H1 (cell line): ENCODE measurements around the gene NEUROG1. TPM values are rescaled to one million over a fixed set of nuclear protein-coding genes. Genes with fewer than 3 reads are reported as not detected.

ENCODE experiments used
- CTCF ChIA-PET: fragments of 300-600 bp; sonication (Branson Sonifier 250); formaldehyde crosslinking; loops from one replicate; lab custom pipeline; 2021; ENCODE audit not compliant: partially characterized antibody; lab: Charles Lee
- POLR2A ChIA-PET: fragments of 300-600 bp; sonication (Branson Sonifier 250); formaldehyde crosslinking; loops from one replicate; lab custom pipeline; 2021; ENCODE audit warnings: inconsistent platforms; ENCODE audit not compliant: partially characterized antibody; lab: Charles Lee
- DNase-seq, 2 experiments: peaks; one replicate each; pipeline versions ENCODE4 v3.0.0 to v3.0.0-alpha.2; 2010 to 2022; ENCODE audit warnings: low spot score in 2 of 2, low read depth in 1 of 2, mixed read lengths in 1 of 2
- FAIRE-seq: peaks from 2 replicates; lab custom pipeline; 2011; peaks lifted over from hg19 to GRCh38; lab: Jason Lieb, UNC
- H2AFZ ChIP-seq: 2 replicates; pipeline ENCODE4 v1.8.1; 2012; ENCODE audit warnings: low read length, inconsistent platforms
- H2AK5ac ChIP-seq: 2 replicates; pipeline ENCODE4 v1.6.1; 2013; ENCODE audit warnings: low read depth, low read length
- H2BK120ac ChIP-seq: replicated peaks from 2 replicates; pipeline ENCODE3; 2013; ENCODE audit warnings: low read depth, low read length, inconsistent platforms
- H2BK12ac ChIP-seq: 2 replicates; pipeline ENCODE4 v1.6.1; 2013; ENCODE audit warnings: low read depth, low read length
- H2BK15ac ChIP-seq: 2 replicates; pipeline ENCODE4 v1.6.1; 2013; ENCODE audit warnings: low read length
- H2BK20ac ChIP-seq: 2 replicates; pipeline ENCODE4 v1.6.1; 2013; ENCODE audit warnings: low read length
- H2BK5ac ChIP-seq: 2 replicates; pipeline ENCODE4 v1.6.1; 2013; ENCODE audit warnings: low read depth, low read length
- H3K14ac ChIP-seq: 2 replicates; pipeline ENCODE4 v1.6.1; 2013; ENCODE audit warnings: inconsistent platforms; ENCODE audit not compliant: insufficient read length
- H3K18ac ChIP-seq: 2 replicates; pipeline ENCODE4 v1.6.1; 2013; ENCODE audit warnings: low read length; ENCODE audit errors: extremely low read depth
- H3K23ac ChIP-seq: 2 replicates; pipeline ENCODE4 v1.6.1; 2013; ENCODE audit warnings: inconsistent platforms; ENCODE audit not compliant: insufficient read length
- H3K23me2 ChIP-seq: 2 replicates; pipeline ENCODE4 v1.6.1; 2013; ENCODE audit warnings: low read depth, low read length
- H3K27ac ChIP-seq: 2 replicates; pipeline ENCODE4 v1.6.1; 2011; ENCODE audit warnings: low read depth, low read length, inconsistent platforms
- H3K27me3 ChIP-seq, 4 experiments: replicated peaks in 1 of 4; 1 replicate in 1 of 4; 2 replicates in 3 of 4; pipeline versions ENCODE4 v1.6.1 to v1.8.1; 2011 to 2013; ENCODE audit warnings: low read length in 3 of 4, mild to moderate bottlenecking in 3 of 4, inconsistent platforms in 2 of 4, mixed read lengths in 2 of 4, moderate library complexity in 1 of 4; ENCODE audit not compliant: control insufficient read depth in 3 of 4, insufficient read depth in 3 of 4; ENCODE audit errors: extremely low read depth in 1 of 4
- H3K36me3 ChIP-seq, 4 experiments: 2 replicates each; pipeline versions ENCODE4 v1.6.1 to v1.8.1; 2011 to 2013; ENCODE audit warnings: mild to moderate bottlenecking in 4 of 4, low read length in 3 of 4, moderate library complexity in 2 of 4, control low read depth in 1 of 4, inconsistent platforms in 1 of 4; ENCODE audit not compliant: insufficient read depth in 4 of 4, control insufficient read depth in 2 of 4
- H3K4ac ChIP-seq: replicated peaks from 2 replicates; pipeline ENCODE3; 2013; ENCODE audit warnings: low read length, low read depth, mixed read lengths, inconsistent platforms; ENCODE audit not compliant: insufficient read length
- H3K4me1 ChIP-seq, 4 experiments: replicated peaks in 1 of 4; 1 replicate in 1 of 4; 2 replicates in 3 of 4; pipeline versions ENCODE4 v1.6.1 to v1.8.1; 2011 to 2013; ENCODE audit warnings: low read length in 3 of 4, inconsistent platforms in 2 of 4, mixed read lengths in 1 of 4; ENCODE audit not compliant: insufficient read depth in 4 of 4, control insufficient read depth in 3 of 4
- H3K4me2 ChIP-seq, 2 experiments: 2 replicates each; pipeline versions ENCODE4 v1.6.1 to v1.8.1; 2011 to 2013; ENCODE audit warnings: low read depth in 2 of 2, low read length in 2 of 2, control low read depth in 1 of 2, inconsistent platforms in 1 of 2, mild to moderate bottlenecking in 1 of 2; ENCODE audit not compliant: insufficient read depth in 1 of 2
- H3K4me3 ChIP-seq, 4 experiments: fragments of 200-600, 300-600 bp in 1 of 4; sonication (generic), shearing (Covaris generic), sonication (Bioruptor Twin) in 1 of 4; 2 replicates each; pipeline versions ENCODE4 v1.5.1 to v1.8.1; 2011 to 2016; ENCODE audit warnings: low read length in 4 of 4, low read depth in 3 of 4, control low read depth in 2 of 4, inconsistent platforms in 2 of 4, mild to moderate bottlenecking in 2 of 4, mixed read lengths in 1 of 4, moderate library complexity in 1 of 4; ENCODE audit not compliant: insufficient read depth in 2 of 4; ENCODE audit errors: extremely low read depth in 1 of 4
- H3K56ac ChIP-seq: replicated peaks from 2 replicates; pipeline ENCODE3; 2013; ENCODE audit warnings: low read depth, mild to moderate bottlenecking, mixed read lengths, low read length, inconsistent platforms; ENCODE audit not compliant: insufficient read length
- H3K79me1 ChIP-seq: 2 replicates; pipeline ENCODE4 v1.6.1; 2013; ENCODE audit warnings: low read depth, low read length, control low read depth
- H3K79me2 ChIP-seq, 2 experiments: 2 replicates each; pipeline versions ENCODE4 v1.6.1 to v1.8.1; 2012 to 2013; ENCODE audit warnings: low read length in 2 of 2, mild to moderate bottlenecking in 2 of 2, inconsistent platforms in 1 of 2; ENCODE audit not compliant: insufficient read depth in 2 of 2, control insufficient read depth in 1 of 2
- H3K9ac ChIP-seq, 4 experiments: replicated peaks in 1 of 4; 1 replicate in 1 of 4; 2 replicates in 3 of 4; pipeline versions ENCODE4 v1.6.1 to v1.8.1; 2011 to 2013; ENCODE audit warnings: low read depth in 3 of 4, low read length in 3 of 4, control low read depth in 2 of 4, mild to moderate bottlenecking in 2 of 4, moderate library complexity in 2 of 4, inconsistent platforms in 1 of 4; ENCODE audit errors: extremely low read depth in 1 of 4
- H3K9me3 ChIP-seq, 2 experiments: 2 replicates each; pipeline versions ENCODE4 v1.6.1 to v1.8.1; 2012 to 2013; ENCODE audit warnings: mild to moderate bottlenecking in 2 of 2, moderate library complexity in 2 of 2, control low read depth in 1 of 2, inconsistent platforms in 1 of 2, low read depth in 1 of 2, low read length in 1 of 2, mixed read lengths in 1 of 2; ENCODE audit not compliant: insufficient read depth in 2 of 2
- H4K20me1 ChIP-seq, 2 experiments: replicated peaks in 1 of 2; 2 replicates each; pipeline versions ENCODE3 to v1.8.1; 2011 to 2013; ENCODE audit warnings: inconsistent platforms in 2 of 2, low read length in 2 of 2, mild to moderate bottlenecking in 1 of 2; ENCODE audit not compliant: insufficient read depth in 2 of 2, control insufficient read depth in 1 of 2
- H4K5ac ChIP-seq: 2 replicates; pipeline ENCODE4 v1.6.1; 2013; ENCODE audit warnings: low read length, low read depth, mixed read lengths, inconsistent platforms; ENCODE audit not compliant: insufficient read length
- H4K8ac ChIP-seq: 2 replicates; pipeline ENCODE4 v1.8.0; 2013; ENCODE audit warnings: mild to moderate bottlenecking, moderate library complexity, low read length, inconsistent platforms; ENCODE audit not compliant: insufficient read depth; ENCODE audit errors: extremely low read depth
- H4K91ac ChIP-seq: replicated peaks from 2 replicates; pipeline ENCODE3; 2013; ENCODE audit warnings: low read length, mixed read lengths, inconsistent platforms; ENCODE audit not compliant: insufficient read length
- CREB1 ChIP-seq: IDR thresholded peaks from 2 replicates; pipeline ENCODE4 v1.6.1; 2012; ENCODE audit warnings: inconsistent platforms
- PHF8 ChIP-seq: fragments of 200-600 bp; sonication (generic); conservative IDR thresholded peaks from 2 replicates; pipeline ENCODE4 v1.7.1; 2012; ENCODE audit warnings: low read depth, mild to moderate bottlenecking, inconsistent platforms, low read length, moderate library complexity
- TCF12 ChIP-seq: IDR thresholded peaks from 2 replicates; pipeline ENCODE4 v1.6.1; 2011; ENCODE audit warnings: low read depth, mild to moderate bottlenecking, low read length
- WGBS, 2 experiments: shearing (Covaris generic) in 1 of 2; methylation state at CpG; one replicate each; pipeline versions ENCODE4 v1.1.6 to v1.1.7; 2013 to 2015; ENCODE audit warnings: low lambda C conversion rate in 2 of 2, mixed read lengths in 2 of 2, inconsistent platforms in 1 of 2, low coverage in 1 of 2, missing lambda C conversion rate in 1 of 2; ENCODE audit not compliant: insufficient replicate concordance in 2 of 2, insufficient coverage in 1 of 2, insufficient read length in 1 of 2; ENCODE audit errors: extremely low coverage in 1 of 2, missing lambda C conversion rate in 1 of 2; 5-methylcytosine and 5-hydroxymethylcytosine counted together
- polyA plus RNA-seq, 7 experiments: library from polyadenylated mRNA; depleted of rRNA in 3 of 7; stranded (reverse) in 5 of 7; unstranded in 2 of 7; fragments of >200 nt in 5 of 7; fragments of 200-250 nt in 2 of 7; gene quantifications; 1 replicate in 5 of 7; 2 replicates in 1 of 7; 4 replicates in 1 of 7; pipeline versions ENCODE4 v1.2.1 to v1.2.3, GENCODE V29; 2011 to 2013; ENCODE audit warnings: missing spikeins in 2 of 7, mixed read lengths in 2 of 7
- total RNA-seq: library from RNA; stranded (reverse); fragmentation: NEBNext Ultra II Directional; extraction: Animal tissue kit (Norgen Biotek cat#: 25700); gene quantifications from 2 replicates; pipeline ENCODE4 v1.2.1, GENCODE V29; 2021

NEUROG1 gene
- total and polyA plus RNA-seq, 2 of the 8 experiments (the other 6 are each of a cell fraction or from before 2014, with no cell fraction given): not detected

DNA sequence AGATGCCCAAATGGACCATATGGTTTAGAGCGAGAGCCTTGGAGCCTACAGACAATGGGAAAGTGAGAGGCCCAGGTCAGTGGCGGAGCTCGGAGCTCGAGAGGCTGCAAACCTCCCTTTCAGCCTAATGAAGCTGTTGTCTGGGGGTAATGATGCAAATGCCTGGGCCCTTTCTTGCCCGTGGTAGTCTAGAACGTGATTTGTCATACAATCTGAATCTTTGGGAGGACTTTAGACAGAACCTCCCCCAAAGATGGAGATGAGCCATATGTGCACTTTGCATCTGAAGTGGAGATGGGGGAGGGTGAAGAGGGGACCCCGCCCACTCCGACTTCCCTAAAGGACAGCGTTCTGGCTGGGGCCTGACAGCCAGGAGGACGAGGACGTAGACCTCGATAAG lies 10.3 kb upstream of the NEUROG1 start:
- Histone ChIP-seq H3K36me3 (no peaks in the 10 kb centered on the region; a peak in 1 of 8 replicates), H4K5ac (no peak overlapping the region), H2AFZ (no peak overlapping the region), H3K56ac (no peak overlapping the region), H3K4ac (no peak overlapping the region), H3K79me2 (no peaks in the 10 kb centered on the region), H2BK20ac (no peak overlapping the region), H2BK15ac (no peak overlapping the region), H3K4me2 (peak overlapping the region in 1 of 2 experiments; percentile 13; a peak in 2 of 4 replicates), H3K9ac (no peak overlapping the region), H4K91ac (no peak overlapping the region), H3K18ac (no peak overlapping the region), H2BK120ac (no peak overlapping the region), H3K27me3 (peaks cover 89 to 100% (median 99%) of the 10 kb centered on the region in 4 experiments), H4K8ac (no peak overlapping the region), H4K20me1 (peaks cover 10 to 52% of the 10 kb centered on the region in 2 experiments), H2AK5ac (no peak overlapping the region), H3K23ac (no peak overlapping the region), H3K79me1 (no peaks in the 10 kb centered on the region), H2BK12ac (no peak overlapping the region), H3K9me3 (no peaks in the 10 kb centered on the region), H3K4me3 (no peak overlapping the region; a peak in 1 of 8 replicates), H2BK5ac (no peak overlapping the region), H3K23me2 (no peaks in the 10 kb centered on the region; the same call in 1 of the 2 replicates), H3K14ac (no peak overlapping the region), H3K4me1 (peaks cover 6 to 13% (median 10%) of the 10 kb centered on the region in 4 experiments; a peak in 6 of 7 replicates), H3K27ac (no peak overlapping the region)
- TF ChIP-seq TCF12: no peak
- no peak for TF ChIP-seq PHF8
- TF ChIP-seq CREB1: no peak
- FAIRE-seq (no peak), DNase-seq (no peak)
- ChIA-PET CTCF (interaction anchor here (0.6 to 11.4 kb wide), 7 partner anchors 12 to 264 kb away, joined by 3 to 778 read pairs (median 4); partner anchors contain the start of gene TIFAB), POLR2A (interaction anchor here (1.3 kb wide), 1 partner anchor 57 kb away, joined by 4 read pairs; no protein-coding TSS in a partner anchor)
- 19% methylated on average over 12 of the region's 12 CpGs; no CpG with 5 or more reads in 1 of the 2 experiments for WGBS, 2 experiments
